Suprapubic skin (tissue), 4 donors: ENCODE data around the gene NAP1L4. TPM values are rescaled to one million over a fixed set of nuclear protein-coding genes. Genes with fewer than 3 reads are reported as not detected.

Source experiments
- DNase-seq, 2 donors: peaks; one replicate each; pipeline ENCODE4 v3.0.0-alpha.2; 2019; ENCODE audit warnings: low spot score in 2 of 2
- H3K27ac ChIP-seq: fragments of 200-600 bp; sonication (generic); one replicate; pipeline ENCODE4 v1.5.1; 2019
- H3K27me3 ChIP-seq: fragments of 200-600 bp; sonication (generic); one replicate; pipeline ENCODE4 v1.5.1; 2019
- H3K36me3 ChIP-seq: fragments of 200-600 bp; sonication (generic); one replicate; pipeline ENCODE4 v1.5.1; 2019
- H3K4me1 ChIP-seq: fragments of 200-600 bp; sonication (generic); one replicate; pipeline ENCODE4 v1.5.1; 2019
- H3K4me3 ChIP-seq: fragments of 200-600 bp; sonication (generic); one replicate; pipeline ENCODE4 v1.5.1; 2019; ENCODE audit warnings: mild to moderate bottlenecking
- H3K9me3 ChIP-seq: fragments of 200-600 bp; sonication (generic); one replicate; pipeline ENCODE4 v1.5.1; 2019
- EP300 ChIP-seq: sonication (generic); formaldehyde crosslinking; IDR thresholded peaks from one replicate; pipeline ENCODE4 v1.6.1; 2017; ENCODE audit warnings: antibody characterized with exemption
- POLR2A ChIP-seq, 2 donors: fragments of 450-650 bp; IDR thresholded peaks; one replicate each; pipeline ENCODE4 v1.6.1; 2017; ENCODE audit warnings: antibody characterized with exemption in 2 of 2, mild to moderate bottlenecking in 2 of 2, moderate library complexity in 2 of 2
- POLR2AphosphoS5 ChIP-seq, 3 donors: sonication (generic); formaldehyde crosslinking; IDR thresholded peaks; one replicate each; pipeline ENCODE4 v1.6.1; 2017; ENCODE audit warnings: antibody characterized with exemption in 3 of 3
- WGBS: methylation state at CpG from one replicate; pipeline ENCODE4 v1.1.5; 2018; 5-methylcytosine and 5-hydroxymethylcytosine counted together
- total RNA-seq, 4 donors: library from RNA; depleted of rRNA; stranded (reverse); fragments of >200 nt; gene quantifications; one replicate each; pipeline ENCODE4 v1.1.0, GENCODE V29; 2016
- TF ChIP-seq, protein P1 (sequence below), 2 donors: fragments of 200-600 bp in 1 of 2; fragments of 450-650 bp in 1 of 2; sonication (generic) in 1 of 2; IDR thresholded peaks; one replicate each; pipeline ENCODE4 v1.5.1; 2016 to 2019; ENCODE audit warnings: antibody characterized with exemption in 2 of 2, mild to moderate bottlenecking in 1 of 2, moderate library complexity in 1 of 2

Gene NAP1L4
- total RNA-seq, 4 donors from 2014 or later = 70.7 to 150 (median 97.5) TPM

GRCh38 chr11:2963761-2964160 lies 28.4 kb downstream of the NAP1L4 start:
- no peaks in the 10 kb centered on the region for H3K9me3 ChIP-seq
- no peak for DNase-seq
- no peak overlapping the region for H3K4me3 ChIP-seq
- H3K27ac ChIP-seq = no peak overlapping the region
- WGBS = 88% methylated on average over 5 of the region's 6 CpGs
- H3K36me3 ChIP-seq = peaks cover 89% of the 10 kb centered on the region
- no peak for TF ChIP-seq POLR2AphosphoS5 (IDR thresholded peaks at IDR 0.05)
- TF ChIP-seq, protein P1, sequence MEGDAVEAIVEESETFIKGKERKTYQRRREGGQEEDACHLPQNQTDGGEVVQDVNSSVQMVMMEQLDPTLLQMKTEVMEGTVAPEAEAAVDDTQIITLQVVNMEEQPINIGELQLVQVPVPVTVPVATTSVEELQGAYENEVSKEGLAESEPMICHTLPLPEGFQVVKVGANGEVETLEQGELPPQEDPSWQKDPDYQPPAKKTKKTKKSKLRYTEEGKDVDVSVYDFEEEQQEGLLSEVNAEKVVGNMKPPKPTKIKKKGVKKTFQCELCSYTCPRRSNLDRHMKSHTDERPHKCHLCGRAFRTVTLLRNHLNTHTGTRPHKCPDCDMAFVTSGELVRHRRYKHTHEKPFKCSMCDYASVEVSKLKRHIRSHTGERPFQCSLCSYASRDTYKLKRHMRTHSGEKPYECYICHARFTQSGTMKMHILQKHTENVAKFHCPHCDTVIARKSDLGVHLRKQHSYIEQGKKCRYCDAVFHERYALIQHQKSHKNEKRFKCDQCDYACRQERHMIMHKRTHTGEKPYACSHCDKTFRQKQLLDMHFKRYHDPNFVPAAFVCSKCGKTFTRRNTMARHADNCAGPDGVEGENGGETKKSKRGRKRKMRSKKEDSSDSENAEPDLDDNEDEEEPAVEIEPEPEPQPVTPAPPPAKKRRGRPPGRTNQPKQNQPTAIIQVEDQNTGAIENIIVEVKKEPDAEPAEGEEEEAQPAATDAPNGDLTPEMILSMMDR (IDR thresholded peaks at IDR 0.05) = no peak
- H3K27me3 ChIP-seq = no peaks in the 10 kb centered on the region
- H3K4me1 ChIP-seq = no peaks in the 10 kb centered on the region

- H3K27ac ChIP-seq = no peak overlapping the region
- no peak overlapping the region for H3K4me3 ChIP-seq
- no peak for DNase-seq
- peaks cover 89% of the 10 kb centered on the region for H3K36me3 ChIP-seq
- no peaks in the 10 kb centered on the region for H3K4me1 ChIP-seq
- WGBS = 76% methylated on average over 7 of the region's 7 CpGs
- H3K27me3 ChIP-seq = no peaks in the 10 kb centered on the region
- no peaks in the 10 kb centered on the region for H3K9me3 ChIP-seq
- TF ChIP-seq EP300 (no peak), POLR2AphosphoS5 (IDR thresholded peaks at IDR 0.05) (no peak), POLR2A (IDR thresholded peaks at IDR 0.05) (no peak)
- TF ChIP-seq, protein P1 (IDR thresholded peaks at IDR 0.05) = no peak
These were observed 28.9 kb downstream of the NAP1L4 start for GRCh38 chr11:2963112-2963754.

DNA sequence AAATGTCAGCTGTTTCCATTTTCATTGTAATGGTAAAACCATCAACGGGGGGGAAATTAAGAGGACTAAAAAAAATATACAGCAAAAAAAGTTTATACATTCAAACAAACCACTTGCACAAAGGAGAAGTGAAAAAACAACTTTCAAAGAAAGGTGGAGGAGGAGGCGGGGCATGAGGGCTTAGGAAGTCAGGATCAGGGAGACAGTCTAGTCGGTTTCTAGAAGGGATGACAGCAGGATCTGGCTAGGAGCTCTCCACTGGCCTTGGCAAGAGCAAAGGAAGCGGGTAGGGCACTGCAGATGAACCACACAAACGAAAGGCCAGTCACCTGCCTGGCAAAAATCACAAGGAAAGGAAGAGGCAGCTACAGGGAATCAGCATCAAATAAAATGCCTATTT lies 31.0 kb downstream of the NAP1L4 start:
- 69% methylated on average over 5 of the region's 5 CpGs for WGBS
- no peak overlapping the region for H3K4me3 ChIP-seq
- TF ChIP-seq POLR2AphosphoS5 (IDR thresholded peaks at IDR 0.05) = no peak
- TF ChIP-seq EP300 = no peak
- H3K27ac ChIP-seq = no peak overlapping the region
- H3K27me3 ChIP-seq = no peaks in the 10 kb centered on the region
- H3K9me3 ChIP-seq = no peaks in the 10 kb centered on the region
- no peaks in the 10 kb centered on the region for H3K4me1 ChIP-seq
- no peak for DNase-seq
- H3K36me3 ChIP-seq = peaks cover 83% of the 10 kb centered on the region

DNA sequence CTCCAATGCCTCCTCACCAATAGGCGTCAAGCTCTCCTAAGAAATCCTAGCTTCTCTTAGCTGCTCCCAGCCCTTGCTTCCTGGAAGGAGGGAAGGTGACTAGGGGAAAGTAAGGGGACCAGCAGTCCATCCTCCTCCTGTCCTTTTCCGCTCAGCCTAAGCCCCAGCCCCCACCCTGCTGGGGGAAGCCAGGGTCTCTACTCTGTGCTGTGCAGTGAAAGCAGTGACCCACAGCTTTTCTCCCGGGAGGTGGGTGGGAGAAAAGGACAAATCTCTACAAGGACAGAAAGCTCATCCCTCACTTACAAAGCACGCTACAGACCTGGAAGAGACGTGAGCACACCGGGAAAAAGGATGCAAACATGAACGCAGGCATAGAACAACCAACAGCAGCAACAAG lies 32.0 kb downstream of the NAP1L4 start:
- no peak for DNase-seq
- Histone ChIP-seq H3K4me3 (no peak overlapping the region), H3K9me3 (no peaks in the 10 kb centered on the region), H3K27ac (no peak overlapping the region), H3K4me1 (no peaks in the 10 kb centered on the region), H3K27me3 (no peaks in the 10 kb centered on the region), H3K36me3 (peaks cover 84% of the 10 kb centered on the region)
- 90% methylated on average over 7 of the region's 7 CpGs for WGBS
- TF ChIP-seq POLR2A (IDR thresholded peaks at IDR 0.05) (no peak), EP300 (no peak), POLR2AphosphoS5 (IDR thresholded peaks at IDR 0.05) (no peak)
- TF ChIP-seq, protein P1 (IDR thresholded peaks at IDR 0.05) = no peak

- Histone ChIP-seq H3K9me3 (no peaks in the 10 kb centered on the region), H3K4me3 (no peak overlapping the region), H3K27ac (no peak overlapping the region), H3K4me1 (no peaks in the 10 kb centered on the region), H3K36me3 (peaks cover 84% of the 10 kb centered on the region), H3K27me3 (no peaks in the 10 kb centered on the region)
- TF ChIP-seq, protein P1 (IDR thresholded peaks at IDR 0.05) = no peak
- WGBS = 72% methylated on average over 3 of the region's 3 CpGs
- no peak for DNase-seq
These were observed 33.9 kb downstream of the NAP1L4 start for GRCh38 chr11:2958251-2958650.

- Histone ChIP-seq H3K36me3 (peaks cover 94% of the 10 kb centered on the region), H3K27ac (no peak overlapping the region), H3K9me3 (no peaks in the 10 kb centered on the region), H3K4me3 (no peak overlapping the region), H3K4me1 (no peaks in the 10 kb centered on the region), H3K27me3 (no peaks in the 10 kb centered on the region)
- TF ChIP-seq EP300 = no peak
- TF ChIP-seq, protein P1 (IDR thresholded peaks at IDR 0.05) = no peak
- 89% methylated on average over 6 of the region's 6 CpGs for WGBS
- DNase-seq = no peak
These were observed 36.1 kb downstream of the NAP1L4 start for GRCh38 chr11:2955906-2956476.
